Measurements from ENCODE around the gene FBXO36. TPM values are rescaled to one million over a fixed set of nuclear protein-coding genes. Genes with fewer than 3 reads are reported as not detected.

FBXO36 gene
- total and polyA plus RNA-seq, 2 of the 4 experiments (the other 2 are of a cell fraction) = 1.3 to 2.2 TPM

GRCh38 chr2:229974266-229974665 is 52.0 kb downstream of the FBXO36 start:
- Histone ChIP-seq H3K4me2 (ENCODE audit: low read depth, low read length) (no peak overlapping the region), H3K79me1 (ENCODE audit: low read depth in 1 of 2, low read length in 2 of 2) (no peaks in the 10 kb centered on the region), H3K4ac (ENCODE audit: low read depth, low read length) (no peak overlapping the region), H3K27ac (ENCODE audit: insufficient read depth, low read length) (peak overlapping the region; percentile 14; the same call in 1 of the 2 replicates), H2BK20ac (ENCODE audit: low read depth, low read length) (no peak overlapping the region), H3K9ac (ENCODE audit: low read depth, low read length) (no peak overlapping the region), H3K9me3 (ENCODE audit: control insufficient read depth, insufficient read depth, low read length) (no peaks in the 10 kb centered on the region), H4K5ac (ENCODE audit: low read depth, low read length) (no peak overlapping the region), H2AK9ac (replicated peaks; ENCODE audit: low read depth, low read length, poor library complexity) (no peak overlapping the region), H3K56ac (ENCODE audit: extremely low read depth, insufficient read depth, low read length) (no peak overlapping the region), H3K4me3 (ENCODE audit: insufficient read depth, low read depth, low read length) (no peak overlapping the region), H2BK15ac (ENCODE audit: low read depth, low read length) (no peak overlapping the region), H3K4me1 (ENCODE audit: control insufficient read depth, insufficient read depth, low read length) (peaks cover 2% of the 10 kb centered on the region; the same call in 1 of the 2 replicates), H2BK120ac (ENCODE audit: low read depth, low read length) (no peak overlapping the region; the same call in 1 of the 2 replicates), H2BK5ac (ENCODE audit: low read depth, low read length, poor library complexity, severe bottlenecking) (peak overlapping the region; percentile 11), H4K91ac (ENCODE audit: insufficient read depth, low read depth, low read length) (no peak overlapping the region), H3K9me1 (ENCODE audit: insufficient read depth, low read length) (no peaks in the 10 kb centered on the region), H3K36me3 (ENCODE audit: control insufficient read depth, insufficient read depth, low read length) (no peaks in the 10 kb centered on the region), H2AK5ac (ENCODE audit: low read depth, low read length) (no peak overlapping the region), H3K14ac (replicated peaks; ENCODE audit: low read depth, low read length) (no peak overlapping the region), H4K20me1 (ENCODE audit: insufficient read depth, low read length) (no peaks in the 10 kb centered on the region), H2AFZ (replicated peaks; ENCODE audit: low read length, poor library complexity) (no peak overlapping the region), H4K8ac (ENCODE audit: low read depth in 2 of 2, low read length in 2 of 2) (no peak overlapping the region; a peak in 1 of 4 replicates), H3K27me3 (ENCODE audit: control insufficient read depth, insufficient read depth, low read length) (no peaks in the 10 kb centered on the region), H3K23ac (ENCODE audit: low read depth, low read length) (no peak overlapping the region), H3K18ac (ENCODE audit: low read depth, low read length) (no peak overlapping the region)
- TF ChIP-seq CEBPB (IDR thresholded peaks at IDR 0.05; ENCODE audit: low read depth, low read length) = 0 out of 2 replicates have a peak, but pooled peaks have one; percentile 7
- TF ChIP-seq USF2 (IDR thresholded peaks at IDR 0.05; ENCODE audit: low read depth, low read length) = no peak
- TF ChIP-seq SMC3 (IDR thresholded peaks at IDR 0.05; ENCODE audit: low read depth, low read length) = peak; percentile 22; the same call in 1 of the 2 replicates
- TF ChIP-seq RCOR1 (IDR thresholded peaks at IDR 0.05; ENCODE audit: insufficient replicate concordance, low read length) = no peak
- TF ChIP-seq FOS (IDR thresholded peaks at IDR 0.05; ENCODE audit: low read depth, low read length) = no peak
- TF ChIP-seq RAD21 (IDR thresholded peaks at IDR 0.05; ENCODE audit: low read length) = peak; percentile 18; the same call in 1 of the 2 replicates
- no peak for TF ChIP-seq MAZ (IDR thresholded peaks at IDR 0.05; ENCODE audit: borderline replicate concordance, low read depth, low read length)
- no peak for TF ChIP-seq RFX5 (IDR thresholded peaks at IDR 0.05; ENCODE audit: low read depth, low read length)
- no peak for TF ChIP-seq NFE2L2 (IDR thresholded peaks at IDR 0.05; ENCODE audit: low read depth, low read length)
- TF ChIP-seq, protein P1, sequence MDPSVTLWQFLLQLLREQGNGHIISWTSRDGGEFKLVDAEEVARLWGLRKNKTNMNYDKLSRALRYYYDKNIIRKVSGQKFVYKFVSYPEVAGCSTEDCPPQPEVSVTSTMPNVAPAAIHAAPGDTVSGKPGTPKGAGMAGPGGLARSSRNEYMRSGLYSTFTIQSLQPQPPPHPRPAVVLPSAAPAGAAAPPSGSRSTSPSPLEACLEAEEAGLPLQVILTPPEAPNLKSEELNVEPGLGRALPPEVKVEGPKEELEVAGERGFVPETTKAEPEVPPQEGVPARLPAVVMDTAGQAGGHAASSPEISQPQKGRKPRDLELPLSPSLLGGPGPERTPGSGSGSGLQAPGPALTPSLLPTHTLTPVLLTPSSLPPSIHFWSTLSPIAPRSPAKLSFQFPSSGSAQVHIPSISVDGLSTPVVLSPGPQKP (IDR thresholded peaks at IDR 0.05; ENCODE audit: borderline replicate concordance, low read depth, low read length) = no peak
- TF ChIP-seq MAFK (IDR thresholded peaks at IDR 0.05; ENCODE audit: low read depth, low read length) = no peak
- TF ChIP-seq BHLHE40 (IDR thresholded peaks at IDR 0.05; ENCODE audit: low read depth, low read length) = no peak
- TF ChIP-seq, protein P2, sequence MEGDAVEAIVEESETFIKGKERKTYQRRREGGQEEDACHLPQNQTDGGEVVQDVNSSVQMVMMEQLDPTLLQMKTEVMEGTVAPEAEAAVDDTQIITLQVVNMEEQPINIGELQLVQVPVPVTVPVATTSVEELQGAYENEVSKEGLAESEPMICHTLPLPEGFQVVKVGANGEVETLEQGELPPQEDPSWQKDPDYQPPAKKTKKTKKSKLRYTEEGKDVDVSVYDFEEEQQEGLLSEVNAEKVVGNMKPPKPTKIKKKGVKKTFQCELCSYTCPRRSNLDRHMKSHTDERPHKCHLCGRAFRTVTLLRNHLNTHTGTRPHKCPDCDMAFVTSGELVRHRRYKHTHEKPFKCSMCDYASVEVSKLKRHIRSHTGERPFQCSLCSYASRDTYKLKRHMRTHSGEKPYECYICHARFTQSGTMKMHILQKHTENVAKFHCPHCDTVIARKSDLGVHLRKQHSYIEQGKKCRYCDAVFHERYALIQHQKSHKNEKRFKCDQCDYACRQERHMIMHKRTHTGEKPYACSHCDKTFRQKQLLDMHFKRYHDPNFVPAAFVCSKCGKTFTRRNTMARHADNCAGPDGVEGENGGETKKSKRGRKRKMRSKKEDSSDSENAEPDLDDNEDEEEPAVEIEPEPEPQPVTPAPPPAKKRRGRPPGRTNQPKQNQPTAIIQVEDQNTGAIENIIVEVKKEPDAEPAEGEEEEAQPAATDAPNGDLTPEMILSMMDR (conservative IDR thresholded peaks at IDR 0.05; ENCODE audit: low read depth, low read length) = peak; percentile 38; the same call in 1 of the 2 replicates
- TF ChIP-seq MXI1 (IDR thresholded peaks at IDR 0.05; ENCODE audit: borderline replicate concordance, low read depth, low read length) = no peak
- TF ChIP-seq CHD1 (IDR thresholded peaks at IDR 0.05; ENCODE audit: low read depth, low read length) = no peak
- in situ Hi-C loops (cut with MboI; ENCODE audit: low sequenced_read_pairs) (no loop called here), dilution Hi-C loops (cut with HindIII; ENCODE audit: low sequenced_read_pairs, unreplicated experiment) (no loop called here), intact Hi-C loops (cut with micrococcal nuclease) (loop anchor here (2.0 kb wide), 1 partner anchor 51 kb away; the partner anchor contains the start of genes FBXO36 and TRIP12)
- ATAC-seq (ENCODE audit: low read depth) = peak; percentile 95
- DNase-seq = peak; percentile 78
- WGBS, 2 experiments (ENCODE audit: extremely low coverage in 2 of 2, insufficient read length in 1 of 2) = 0% methylated on average over 1 of the region's 6 CpGs; no CpG with 5 or more reads in 1 of the 2 experiments
- ChIA-PET CTCF (interaction anchor here (0.6 to 1.3 kb wide), 5 partner anchors 12 to 34 kb away, joined by 3 to 5 read pairs (median 3); no protein-coding TSS in a partner anchor), POLR2A (ENCODE audit: unreplicated experiment) (no interaction called here)
- BruUV-seq (replicated peaks) = no TSS peak

Data from IMR-90 (cell line).